ENCODE data around the gene MAML3.
A peak's percentile ranks its signal among the peaks of the same experiment; 100 is the strongest.

MAML3 gene

DNA sequence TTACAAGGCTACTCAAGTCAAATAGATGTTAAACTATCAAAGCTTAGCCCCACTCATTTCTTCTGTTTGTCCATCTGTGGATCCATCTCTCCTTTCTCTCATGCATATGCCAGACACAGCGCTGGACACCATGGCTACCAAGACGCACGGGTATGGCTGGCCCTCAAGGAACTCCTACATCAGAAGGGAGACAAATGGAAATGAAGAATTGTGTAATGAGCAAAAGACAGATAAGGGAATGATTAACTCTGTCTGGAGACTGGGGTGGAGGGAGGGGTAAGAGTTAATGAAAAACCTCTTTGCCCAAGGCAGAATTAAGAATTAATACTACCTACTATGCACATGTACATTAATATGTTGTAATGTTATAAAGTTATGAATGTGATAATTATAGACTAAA, 400.3 kb downstream of the MAML3 start:
- no peak for DNase-seq (ENCODE audit: low read depth)

GRCh38 chr4:139749835-139750498, 404.0 kb downstream of the MAML3 start:
- DNase-seq (ENCODE audit: low read depth): no peak

- DNase-seq (ENCODE audit: low read depth): no peak
Measured at GRCh38 chr4:139749338-139749737, 404.6 kb downstream of the MAML3 start.

- DNase-seq (ENCODE audit: low read depth): no peak
Measured at GRCh38 chr4:139746431-139747171, 407.4 kb downstream of the MAML3 start.

DNA sequence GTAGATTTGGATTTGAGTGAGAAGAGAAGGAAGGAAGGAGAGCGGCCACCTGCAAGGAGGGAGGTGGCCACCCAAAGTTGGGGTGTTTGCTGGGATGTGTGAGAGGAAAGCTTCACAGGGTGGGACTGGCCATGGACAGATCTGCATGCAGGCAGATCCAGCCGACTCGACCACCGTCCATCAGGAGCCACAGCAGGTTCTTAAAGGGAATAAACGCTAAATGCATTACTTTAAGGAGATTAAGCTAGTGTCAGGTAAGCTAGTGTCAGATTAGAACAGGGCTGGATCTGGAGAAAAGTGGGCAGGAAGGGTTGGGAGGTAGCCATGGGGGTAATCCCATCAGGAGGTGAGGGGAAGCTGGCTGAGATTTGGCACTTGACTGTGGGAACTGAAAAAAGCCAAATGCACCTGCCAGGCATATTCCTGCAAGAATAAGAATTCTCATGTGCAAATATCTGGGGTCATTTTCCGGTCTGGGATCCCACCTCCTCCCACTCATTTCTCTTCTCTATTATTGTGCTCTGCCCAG, 408.8 kb downstream of the MAML3 start:
- no peak for DNase-seq (ENCODE audit: low read depth)

DNA sequence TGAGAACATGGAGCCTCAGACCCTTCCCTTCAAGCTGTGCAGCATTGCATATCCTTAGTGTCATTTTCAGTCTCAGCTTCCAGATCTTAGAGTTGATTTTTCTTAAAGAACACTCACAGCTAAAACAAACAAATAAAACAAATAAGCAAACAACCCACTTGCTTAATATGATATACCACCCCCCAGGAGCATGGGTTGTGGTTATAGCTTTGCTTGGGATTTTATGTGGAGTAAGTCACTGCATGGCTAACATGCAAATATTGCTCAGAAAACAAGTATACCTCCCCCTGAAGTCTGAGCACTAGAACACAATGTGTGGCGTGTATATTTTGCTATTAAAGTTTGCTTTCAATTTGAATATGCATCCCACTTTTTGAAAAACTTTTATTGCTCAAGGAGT, 409.8 kb downstream of the MAML3 start:
- DNase-seq (ENCODE audit: low read depth): no peak

DNA sequence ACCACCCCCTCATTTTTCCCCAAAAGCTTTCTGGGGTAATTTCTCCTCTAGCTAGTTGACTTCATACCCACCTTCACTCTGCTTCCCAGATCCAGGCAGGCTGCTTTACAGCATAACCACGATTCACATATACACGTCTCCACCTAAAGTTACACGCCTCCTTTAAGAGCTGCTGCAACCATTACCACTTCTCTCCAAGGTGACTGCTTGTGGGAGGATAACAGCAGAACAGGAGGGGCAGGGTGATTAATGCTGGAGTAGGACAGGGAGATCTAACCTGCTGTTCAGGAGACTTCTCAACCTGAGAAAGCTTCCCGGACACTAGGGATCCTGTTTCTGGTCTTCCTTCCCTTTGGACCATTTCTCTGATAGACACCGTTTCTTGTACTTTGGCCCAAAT, 411.0 kb downstream of the MAML3 start:
- no peak for DNase-seq (ENCODE audit: low read depth)

DNA sequence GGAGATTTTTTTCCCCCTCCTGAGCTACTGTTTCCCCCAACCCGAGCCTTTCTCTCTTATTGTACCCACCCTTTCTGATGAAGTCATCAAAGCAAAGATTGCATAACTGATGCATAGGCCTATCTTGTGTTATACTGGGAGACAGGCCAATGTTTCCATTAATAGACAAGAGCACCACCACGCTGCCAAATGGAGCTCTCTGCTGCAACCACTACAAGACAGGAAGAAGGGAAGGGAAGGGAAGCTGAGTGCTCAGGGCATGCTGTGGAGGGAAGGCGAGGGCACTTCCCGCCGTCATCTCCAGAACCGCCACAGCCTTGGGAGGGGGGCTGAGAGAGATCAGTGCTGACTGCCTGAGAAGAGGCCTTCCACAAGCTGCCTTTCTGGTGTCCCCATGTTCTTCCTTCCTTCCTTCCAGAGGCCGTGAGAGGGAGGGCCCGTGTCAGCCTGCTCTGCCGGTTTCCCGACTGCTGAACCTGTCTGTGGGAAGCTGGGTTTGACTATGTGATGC, 413.4 kb downstream of the MAML3 start:
- no peak for DNase-seq (ENCODE audit: low read depth)

- no peak for DNase-seq (ENCODE audit: low read depth)
Measured at GRCh38 chr4:139740121-139740520, 413.9 kb downstream of the MAML3 start.

DNA sequence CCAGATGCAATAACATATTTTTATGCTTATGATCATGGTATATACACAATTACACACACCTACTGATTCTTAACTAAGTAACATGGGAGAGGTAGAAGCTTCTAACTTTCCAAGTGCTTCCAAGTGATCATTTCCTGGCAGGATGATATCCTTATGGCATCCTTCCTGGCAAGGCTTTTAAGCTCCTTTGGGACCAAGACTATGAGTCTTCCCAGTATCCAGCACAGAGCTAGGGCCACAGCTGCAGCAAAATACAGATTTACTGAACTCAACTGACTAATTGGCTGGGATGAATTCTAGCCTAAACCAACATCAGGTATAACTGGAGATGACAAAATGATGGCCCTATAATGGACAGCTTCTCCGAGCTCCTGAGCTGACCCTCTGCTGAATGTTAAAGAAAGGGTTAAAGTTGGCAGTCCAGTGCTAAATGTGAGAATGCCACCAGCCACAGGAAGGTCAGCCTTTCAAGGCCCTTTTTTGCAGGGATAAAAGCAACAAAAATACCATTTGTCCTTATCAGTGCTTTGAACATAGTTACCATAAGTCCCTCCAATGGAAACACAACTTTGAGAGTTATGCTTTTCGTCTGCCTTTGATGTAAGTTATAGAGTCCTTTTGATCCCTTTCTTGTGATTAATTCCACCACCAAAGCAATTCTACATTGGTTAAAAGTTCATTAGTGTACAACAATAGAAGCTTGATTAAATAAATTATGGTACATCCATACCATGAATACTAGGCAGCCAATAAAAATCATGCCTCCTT, 415.0 kb downstream of the MAML3 start:
- DNase-seq (ENCODE audit: low read depth): no peak

DNA sequence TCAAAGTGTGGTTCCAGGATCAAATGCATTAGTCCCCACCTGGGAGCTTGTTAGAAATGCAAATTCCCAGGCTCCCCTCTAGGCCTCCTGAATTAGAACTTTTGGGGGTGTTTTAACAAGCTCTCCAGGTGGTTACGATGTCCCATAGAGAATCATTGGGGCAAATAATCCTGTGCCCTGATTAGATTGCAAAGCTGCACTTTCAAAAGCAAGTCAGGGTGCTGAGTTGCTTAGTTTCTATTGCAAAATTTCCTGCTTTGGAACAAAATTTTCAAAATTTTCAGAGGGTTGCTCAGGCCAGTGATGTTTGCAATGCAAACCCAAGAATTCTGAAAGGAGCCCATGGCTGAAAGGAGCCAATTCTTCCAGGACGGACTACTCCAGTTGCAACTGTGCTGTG, 417.3 kb downstream of the MAML3 start:
- DNase-seq (ENCODE audit: low read depth): no peak

- DNase-seq (ENCODE audit: low read depth): no peak
Measured at GRCh38 chr4:139736274-139736660, 417.7 kb downstream of the MAML3 start.

DNA sequence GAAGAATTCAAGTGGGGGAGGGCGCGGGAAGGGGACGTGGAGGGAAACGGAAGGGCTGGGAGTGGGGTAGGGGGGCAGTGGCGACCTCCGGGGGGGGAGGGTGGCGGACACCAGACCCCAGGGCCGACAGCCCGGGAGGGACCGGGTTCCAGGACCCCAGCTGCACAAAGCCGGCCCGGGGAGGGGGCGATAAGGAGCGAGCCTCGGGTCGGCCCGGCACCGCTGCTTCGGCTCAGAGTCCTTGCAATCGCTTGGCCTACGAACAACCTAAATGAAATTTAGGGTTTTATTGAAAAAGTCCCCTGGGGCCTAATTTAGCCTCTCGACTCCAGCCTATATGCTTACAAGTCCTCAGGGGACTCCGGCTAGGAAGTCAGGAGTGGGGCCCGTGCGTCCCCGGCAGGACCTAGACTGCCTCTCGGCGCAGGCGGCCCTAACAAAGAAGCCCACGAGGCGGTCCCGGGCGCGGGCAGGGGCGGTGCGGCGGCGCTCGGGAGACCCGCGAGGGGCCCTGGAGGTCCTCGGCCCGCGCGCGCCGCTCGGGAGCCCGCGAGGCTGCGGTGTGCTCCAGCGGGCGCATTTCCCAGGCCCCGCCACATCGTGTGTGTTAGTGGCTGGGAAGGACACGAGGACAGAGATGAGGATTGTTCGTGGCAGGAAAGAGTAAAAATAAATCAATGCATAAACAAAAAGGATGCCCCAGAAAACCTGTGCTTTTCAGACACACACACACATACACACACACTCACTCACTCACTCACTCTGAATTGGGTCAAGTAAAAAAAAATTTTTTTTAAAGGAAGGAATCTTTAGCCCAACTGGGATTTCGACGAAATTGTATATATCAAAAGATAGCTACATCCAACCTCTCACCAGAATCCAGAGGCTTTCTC, 418.4 kb downstream of the MAML3 start:
- no peak for DNase-seq (ENCODE audit: low read depth)

DNA sequence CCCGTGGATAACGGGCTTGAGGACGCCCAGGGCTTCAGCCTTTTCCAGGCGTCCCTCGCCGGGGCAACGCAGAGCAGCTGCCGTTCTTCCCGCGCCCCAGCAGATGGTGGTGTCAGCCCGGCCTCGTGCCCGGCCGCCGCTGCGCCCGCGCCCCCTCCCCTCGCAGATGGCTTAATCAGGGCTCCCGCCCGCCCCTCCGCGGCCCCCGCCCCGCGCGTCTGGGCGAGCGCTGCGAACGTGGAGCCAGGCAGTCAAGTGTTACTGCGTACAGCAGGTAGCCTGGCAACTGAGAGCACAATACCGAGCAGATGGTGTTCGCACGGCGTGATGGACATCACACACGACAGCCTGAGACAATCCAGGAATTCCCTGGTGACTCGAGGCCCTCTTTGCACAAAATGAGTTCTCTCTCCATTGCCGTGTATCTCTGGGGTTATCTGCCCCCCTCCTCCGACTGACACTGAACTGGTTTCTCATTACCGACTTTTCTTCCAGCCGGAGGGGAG, 419.1 kb downstream of the MAML3 start:
- DNase-seq (ENCODE audit: low read depth): peak; percentile 60

- no peak for DNase-seq (ENCODE audit: low read depth)
Measured at GRCh38 chr4:139734201-139734874, 419.6 kb downstream of the MAML3 start.

GRCh38 chr4:139732991-139733570, 420.9 kb downstream of the MAML3 start:
- DNase-seq (ENCODE audit: low read depth): no peak

GRCh38 chr4:139728840-139729239, 425.1 kb downstream of the MAML3 start:
- DNase-seq (ENCODE audit: low read depth): no peak

- DNase-seq (ENCODE audit: low read depth): no peak
Measured at GRCh38 chr4:139728146-139728545, 425.8 kb downstream of the MAML3 start.

- no peak for DNase-seq (ENCODE audit: low read depth)
Measured at GRCh38 chr4:139726615-139727014, 427.4 kb downstream of the MAML3 start.

- DNase-seq (ENCODE audit: low read depth): no peak
Measured at GRCh38 chr4:139725236-139725635, 428.7 kb downstream of the MAML3 start.

Data from activated T-cell treated with anti-CD3 and anti-CD28 coated beads for 48 hours (primary cell).